H1 (cell line): ENCODE data around the gene CDCA3. TPM values are rescaled to one million over a fixed set of nuclear protein-coding genes. Genes with fewer than 3 reads are reported as not detected.

Experiments used
- CTCF ChIA-PET: fragments of 300-600 bp; sonication (Branson Sonifier 250); formaldehyde crosslinking; loops from one replicate; lab custom pipeline; 2021; ENCODE audit not compliant: partially characterized antibody; lab: Charles Lee
- POLR2A ChIA-PET: fragments of 300-600 bp; sonication (Branson Sonifier 250); formaldehyde crosslinking; loops from one replicate; lab custom pipeline; 2021; ENCODE audit warnings: inconsistent platforms; ENCODE audit not compliant: partially characterized antibody; lab: Charles Lee
- DNase-seq, 2 experiments: peaks; one replicate each; pipeline versions ENCODE4 v3.0.0 to v3.0.0-alpha.2; 2010 to 2022; ENCODE audit warnings: low spot score in 2 of 2, low read depth in 1 of 2, mixed read lengths in 1 of 2
- FAIRE-seq: peaks from 2 replicates; lab custom pipeline; 2011; peaks lifted over from hg19 to GRCh38; lab: Jason Lieb, UNC
- H2AFZ ChIP-seq: 2 replicates; pipeline ENCODE4 v1.8.1; 2012; ENCODE audit warnings: low read length, inconsistent platforms
- H2AK5ac ChIP-seq: 2 replicates; pipeline ENCODE4 v1.6.1; 2013; ENCODE audit warnings: low read depth, low read length
- H2BK120ac ChIP-seq: replicated peaks from 2 replicates; pipeline ENCODE3; 2013; ENCODE audit warnings: low read depth, low read length, inconsistent platforms
- H2BK12ac ChIP-seq: 2 replicates; pipeline ENCODE4 v1.6.1; 2013; ENCODE audit warnings: low read depth, low read length
- H2BK15ac ChIP-seq: 2 replicates; pipeline ENCODE4 v1.6.1; 2013; ENCODE audit warnings: low read length
- H2BK20ac ChIP-seq: 2 replicates; pipeline ENCODE4 v1.6.1; 2013; ENCODE audit warnings: low read length
- H2BK5ac ChIP-seq: 2 replicates; pipeline ENCODE4 v1.6.1; 2013; ENCODE audit warnings: low read depth, low read length
- H3K14ac ChIP-seq: 2 replicates; pipeline ENCODE4 v1.6.1; 2013; ENCODE audit warnings: inconsistent platforms; ENCODE audit not compliant: insufficient read length
- H3K18ac ChIP-seq: 2 replicates; pipeline ENCODE4 v1.6.1; 2013; ENCODE audit warnings: low read length; ENCODE audit errors: extremely low read depth
- H3K23ac ChIP-seq: 2 replicates; pipeline ENCODE4 v1.6.1; 2013; ENCODE audit warnings: inconsistent platforms; ENCODE audit not compliant: insufficient read length
- H3K23me2 ChIP-seq: 2 replicates; pipeline ENCODE4 v1.6.1; 2013; ENCODE audit warnings: low read depth, low read length
- H3K27ac ChIP-seq: 2 replicates; pipeline ENCODE4 v1.6.1; 2011; ENCODE audit warnings: low read depth, low read length, inconsistent platforms
- H3K27me3 ChIP-seq, 4 experiments: replicated peaks in 1 of 4; 1 replicate in 1 of 4; 2 replicates in 3 of 4; pipeline versions ENCODE4 v1.6.1 to v1.8.1; 2011 to 2013; ENCODE audit warnings: low read length in 3 of 4, mild to moderate bottlenecking in 3 of 4, inconsistent platforms in 2 of 4, mixed read lengths in 2 of 4, moderate library complexity in 1 of 4; ENCODE audit not compliant: control insufficient read depth in 3 of 4, insufficient read depth in 3 of 4; ENCODE audit errors: extremely low read depth in 1 of 4
- H3K36me3 ChIP-seq, 4 experiments: 2 replicates each; pipeline versions ENCODE4 v1.6.1 to v1.8.1; 2011 to 2013; ENCODE audit warnings: mild to moderate bottlenecking in 4 of 4, low read length in 3 of 4, moderate library complexity in 2 of 4, control low read depth in 1 of 4, inconsistent platforms in 1 of 4; ENCODE audit not compliant: insufficient read depth in 4 of 4, control insufficient read depth in 2 of 4
- H3K4ac ChIP-seq: replicated peaks from 2 replicates; pipeline ENCODE3; 2013; ENCODE audit warnings: low read length, low read depth, mixed read lengths, inconsistent platforms; ENCODE audit not compliant: insufficient read length
- H3K4me1 ChIP-seq, 4 experiments: replicated peaks in 1 of 4; 1 replicate in 1 of 4; 2 replicates in 3 of 4; pipeline versions ENCODE4 v1.6.1 to v1.8.1; 2011 to 2013; ENCODE audit warnings: low read length in 3 of 4, inconsistent platforms in 2 of 4, mixed read lengths in 1 of 4; ENCODE audit not compliant: insufficient read depth in 4 of 4, control insufficient read depth in 3 of 4
- H3K4me2 ChIP-seq, 2 experiments: 2 replicates each; pipeline versions ENCODE4 v1.6.1 to v1.8.1; 2011 to 2013; ENCODE audit warnings: low read depth in 2 of 2, low read length in 2 of 2, control low read depth in 1 of 2, inconsistent platforms in 1 of 2, mild to moderate bottlenecking in 1 of 2; ENCODE audit not compliant: insufficient read depth in 1 of 2
- H3K4me3 ChIP-seq, 4 experiments: fragments of 200-600, 300-600 bp in 1 of 4; sonication (generic), shearing (Covaris generic), sonication (Bioruptor Twin) in 1 of 4; 2 replicates each; pipeline versions ENCODE4 v1.5.1 to v1.8.1; 2011 to 2016; ENCODE audit warnings: low read length in 4 of 4, low read depth in 3 of 4, control low read depth in 2 of 4, inconsistent platforms in 2 of 4, mild to moderate bottlenecking in 2 of 4, mixed read lengths in 1 of 4, moderate library complexity in 1 of 4; ENCODE audit not compliant: insufficient read depth in 2 of 4; ENCODE audit errors: extremely low read depth in 1 of 4
- H3K56ac ChIP-seq: replicated peaks from 2 replicates; pipeline ENCODE3; 2013; ENCODE audit warnings: low read depth, mild to moderate bottlenecking, mixed read lengths, low read length, inconsistent platforms; ENCODE audit not compliant: insufficient read length
- H3K79me1 ChIP-seq: 2 replicates; pipeline ENCODE4 v1.6.1; 2013; ENCODE audit warnings: low read depth, low read length, control low read depth
- H3K79me2 ChIP-seq, 2 experiments: 2 replicates each; pipeline versions ENCODE4 v1.6.1 to v1.8.1; 2012 to 2013; ENCODE audit warnings: low read length in 2 of 2, mild to moderate bottlenecking in 2 of 2, inconsistent platforms in 1 of 2; ENCODE audit not compliant: insufficient read depth in 2 of 2, control insufficient read depth in 1 of 2
- H3K9ac ChIP-seq, 4 experiments: replicated peaks in 1 of 4; 1 replicate in 1 of 4; 2 replicates in 3 of 4; pipeline versions ENCODE4 v1.6.1 to v1.8.1; 2011 to 2013; ENCODE audit warnings: low read depth in 3 of 4, low read length in 3 of 4, control low read depth in 2 of 4, mild to moderate bottlenecking in 2 of 4, moderate library complexity in 2 of 4, inconsistent platforms in 1 of 4; ENCODE audit errors: extremely low read depth in 1 of 4
- H3K9me3 ChIP-seq, 2 experiments: 2 replicates each; pipeline versions ENCODE4 v1.6.1 to v1.8.1; 2012 to 2013; ENCODE audit warnings: mild to moderate bottlenecking in 2 of 2, moderate library complexity in 2 of 2, control low read depth in 1 of 2, inconsistent platforms in 1 of 2, low read depth in 1 of 2, low read length in 1 of 2, mixed read lengths in 1 of 2; ENCODE audit not compliant: insufficient read depth in 2 of 2
- H4K20me1 ChIP-seq, 2 experiments: replicated peaks in 1 of 2; 2 replicates each; pipeline versions ENCODE3 to v1.8.1; 2011 to 2013; ENCODE audit warnings: inconsistent platforms in 2 of 2, low read length in 2 of 2, mild to moderate bottlenecking in 1 of 2; ENCODE audit not compliant: insufficient read depth in 2 of 2, control insufficient read depth in 1 of 2
- H4K5ac ChIP-seq: 2 replicates; pipeline ENCODE4 v1.6.1; 2013; ENCODE audit warnings: low read length, low read depth, mixed read lengths, inconsistent platforms; ENCODE audit not compliant: insufficient read length
- H4K8ac ChIP-seq: 2 replicates; pipeline ENCODE4 v1.8.0; 2013; ENCODE audit warnings: mild to moderate bottlenecking, moderate library complexity, low read length, inconsistent platforms; ENCODE audit not compliant: insufficient read depth; ENCODE audit errors: extremely low read depth
- H4K91ac ChIP-seq: replicated peaks from 2 replicates; pipeline ENCODE3; 2013; ENCODE audit warnings: low read length, mixed read lengths, inconsistent platforms; ENCODE audit not compliant: insufficient read length
- CBX8 ChIP-seq: fragments of 300-800, 300-1000 bp; sonication (generic); IDR thresholded peaks from 2 replicates; pipeline ENCODE4 v1.7.1; 2016; ENCODE audit warnings: low read depth, low read length, borderline replicate concordance
- SAP30 ChIP-seq: fragments of 300-600 bp; sonication (generic); IDR thresholded peaks from 2 replicates; pipeline ENCODE4 v1.7.1; 2012; ENCODE audit warnings: low read length, moderate library complexity, mild to moderate bottlenecking, inconsistent platforms; ENCODE audit not compliant: insufficient read depth, insufficient replicate concordance
- SRF ChIP-seq: IDR thresholded peaks from 2 replicates; pipeline ENCODE4 v1.6.1; 2011; ENCODE audit warnings: mild to moderate bottlenecking, low read depth, low read length, moderate library complexity
- TAF7 ChIP-seq: optimal IDR thresholded peaks from 2 replicates; pipeline ENCODE3; 2011; ENCODE audit warnings: low read depth, mild to moderate bottlenecking, inconsistent platforms, low read length, moderate library complexity, borderline replicate concordance
- WGBS, 2 experiments: shearing (Covaris generic) in 1 of 2; methylation state at CpG; one replicate each; pipeline versions ENCODE4 v1.1.6 to v1.1.7; 2013 to 2015; ENCODE audit warnings: low lambda C conversion rate in 2 of 2, mixed read lengths in 2 of 2, inconsistent platforms in 1 of 2, low coverage in 1 of 2, missing lambda C conversion rate in 1 of 2; ENCODE audit not compliant: insufficient replicate concordance in 2 of 2, insufficient coverage in 1 of 2, insufficient read length in 1 of 2; ENCODE audit errors: extremely low coverage in 1 of 2, missing lambda C conversion rate in 1 of 2; 5-methylcytosine and 5-hydroxymethylcytosine counted together
- polyA plus RNA-seq, 7 experiments: library from polyadenylated mRNA; depleted of rRNA in 3 of 7; stranded (reverse) in 5 of 7; unstranded in 2 of 7; fragments of >200 nt in 5 of 7; fragments of 200-250 nt in 2 of 7; gene quantifications; 1 replicate in 5 of 7; 2 replicates in 1 of 7; 4 replicates in 1 of 7; pipeline versions ENCODE4 v1.2.1 to v1.2.3, GENCODE V29; 2011 to 2013; ENCODE audit warnings: missing spikeins in 2 of 7, mixed read lengths in 2 of 7
- total RNA-seq: library from RNA; stranded (reverse); fragmentation: NEBNext Ultra II Directional; extraction: Animal tissue kit (Norgen Biotek cat#: 25700); gene quantifications from 2 replicates; pipeline ENCODE4 v1.2.1, GENCODE V29; 2021

CDCA3 gene
- total and polyA plus RNA-seq, 2 of the 8 experiments (the other 6 are each of a cell fraction or from before 2014, with no cell fraction given) = 47.7 to 71.2 TPM

GRCh38 chr12:6838854-6839253 lies 12.2 kb downstream of the CDCA3 start:
- Histone ChIP-seq H4K5ac (no peak overlapping the region), H4K91ac (no peak overlapping the region), H4K8ac (peak overlapping the region; percentile 29; the same call in 1 of the 2 replicates), H3K27me3 (no peaks in the 10 kb centered on the region), H3K14ac (no peak overlapping the region), H4K20me1 (peaks cover 7 to 8% of the 10 kb centered on the region in 2 experiments), H2BK120ac (no peak overlapping the region), H2BK20ac (no peak overlapping the region), H3K4me3 (no peak overlapping the region), H2BK5ac (no peak overlapping the region; the same call in 1 of the 2 replicates), H2BK12ac (no peak overlapping the region), H3K23ac (no peak overlapping the region), H2AFZ (no peak overlapping the region), H3K79me2 (no peaks in the 10 kb centered on the region), H3K18ac (no peak overlapping the region), H3K4me1 (peaks cover 0 to 3% (median 2%) of the 10 kb centered on the region in 4 experiments; a peak in 1 of 7 replicates), H3K36me3 (peaks cover 15 to 53% (median 36%) of the 10 kb centered on the region in 4 experiments), H3K9ac (no peak overlapping the region), H3K79me1 (no peaks in the 10 kb centered on the region), H3K23me2 (no peaks in the 10 kb centered on the region), H2BK15ac (no peak overlapping the region), H3K4me2 (no peak overlapping the region), H3K56ac (no peak overlapping the region), H2AK5ac (no peak overlapping the region), H3K4ac (no peak overlapping the region), H3K9me3 (no peaks in the 10 kb centered on the region), H3K27ac (no peak overlapping the region)
- CTCF ChIA-PET = interaction anchor here (0.5 to 23.7 kb wide), 9 partner anchors 5 to 221 kb away, joined by 3 to 532 read pairs (median 6); partner anchors contain the start of genes CD4, CDCA3, GNB3 and LAG3
- FAIRE-seq (no peak), DNase-seq (no peak)
- no peak for TF ChIP-seq TAF7
- no peak for TF ChIP-seq CBX8
- no peak for TF ChIP-seq SAP30
- TF ChIP-seq SRF = no peak
- POLR2A ChIA-PET = interaction anchor here (0.8 to 27.1 kb wide), 8 partner anchors 7 to 304 kb away, joined by 3 to 588 read pairs (median 5); partner anchors contain the start of genes C12orf57, CDCA3, GAPDH and GNB3
- WGBS, 2 experiments = 91% methylated on average over 16 of the region's 16 CpGs; no CpG with 5 or more reads in 1 of the 2 experiments
